NCI-H1436 (cell line): ENCODE measurements around the gene CLIC4.
"Not testable (repeated sequence)": the region's sequence is repeated elsewhere in the genome, so short reads cannot be mapped to it uniquely, and the experiment has no call there.

Experiments used
- DNase-seq: peaks from one replicate; lab custom pipeline; 2025; lab: John Stamatoyannopoulos, UW

CLIC4 gene

DNA sequence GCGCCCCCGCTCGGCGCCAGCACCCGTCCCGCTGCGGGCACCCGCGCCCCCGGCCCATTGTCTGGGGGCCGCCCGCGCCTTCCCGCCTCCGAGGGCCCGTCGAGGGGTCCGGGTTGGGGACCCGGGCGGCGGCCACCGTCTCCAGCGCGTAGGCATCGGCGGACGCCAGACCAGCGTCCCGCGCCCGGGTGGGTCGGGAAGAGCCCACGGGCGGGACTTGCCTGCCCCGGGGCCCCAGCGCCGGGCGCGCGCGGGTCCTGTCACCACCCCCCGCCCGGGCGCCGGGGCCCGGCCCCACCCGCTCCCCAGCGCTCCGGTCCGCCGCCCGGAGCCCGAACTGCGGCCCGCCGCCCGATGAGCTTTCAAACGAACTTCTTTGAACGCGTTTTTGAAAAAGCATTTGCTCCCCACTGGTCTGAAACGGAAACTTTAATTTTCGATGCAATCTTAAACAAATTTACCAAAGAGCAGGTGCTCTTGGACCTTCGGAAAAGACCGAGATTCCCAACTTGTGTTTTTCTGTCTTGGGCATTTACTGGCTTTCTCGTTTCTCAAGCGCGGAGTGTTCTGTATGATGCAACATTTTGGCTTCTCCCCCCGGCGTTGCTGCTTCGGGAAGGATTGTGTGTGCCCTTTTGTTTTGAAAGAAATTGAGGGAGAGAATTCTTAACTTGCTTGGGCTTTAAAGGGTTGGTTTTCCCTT, 615 bp downstream of the CLIC4 start:
- no peak for DNase-seq

DNA sequence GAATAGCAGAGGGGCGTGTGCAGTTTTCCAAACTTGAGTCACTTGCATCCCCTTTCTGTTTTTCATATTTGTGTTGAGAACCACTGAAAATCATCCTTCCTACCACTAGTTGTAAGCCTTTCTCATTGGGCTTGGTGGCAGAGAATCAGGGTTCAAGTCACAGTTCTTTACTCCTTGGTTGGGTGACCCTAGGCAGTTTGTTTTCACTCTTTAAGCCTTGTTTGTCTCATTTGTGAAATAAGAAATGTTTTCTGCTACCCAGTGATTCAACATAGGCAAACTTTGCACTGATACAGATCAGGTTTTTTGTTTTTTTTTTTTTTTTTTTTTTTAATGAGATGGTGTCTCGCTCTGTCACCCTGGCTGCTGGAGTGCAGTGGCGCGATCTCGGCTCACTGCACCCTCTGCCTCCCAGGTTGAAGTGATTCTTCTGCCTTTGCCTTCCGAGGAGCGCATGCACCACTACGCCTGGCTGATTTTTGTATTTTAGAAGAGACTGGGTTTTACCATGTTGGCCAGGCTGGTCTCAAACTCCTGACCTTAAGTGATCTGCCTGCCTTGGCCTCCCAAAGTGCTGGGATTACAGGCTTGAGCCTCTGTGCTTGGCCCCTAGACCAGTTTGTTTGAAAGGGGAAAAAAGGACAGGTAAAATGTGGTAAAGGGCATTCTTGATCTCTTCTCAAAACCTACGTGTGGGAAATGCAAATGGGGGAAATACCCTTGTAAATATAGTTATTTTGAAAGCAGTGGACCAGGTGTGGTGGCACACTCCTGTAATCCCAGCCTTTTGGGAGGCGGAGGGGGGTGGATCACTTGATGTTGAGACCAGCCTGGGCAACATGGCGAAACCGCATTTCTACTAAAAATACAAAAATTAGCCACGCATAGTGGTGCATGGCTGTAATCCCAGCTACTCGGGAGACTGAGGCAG, 3.2 kb downstream of the CLIC4 start:
- DNase-seq = no peak

DNA sequence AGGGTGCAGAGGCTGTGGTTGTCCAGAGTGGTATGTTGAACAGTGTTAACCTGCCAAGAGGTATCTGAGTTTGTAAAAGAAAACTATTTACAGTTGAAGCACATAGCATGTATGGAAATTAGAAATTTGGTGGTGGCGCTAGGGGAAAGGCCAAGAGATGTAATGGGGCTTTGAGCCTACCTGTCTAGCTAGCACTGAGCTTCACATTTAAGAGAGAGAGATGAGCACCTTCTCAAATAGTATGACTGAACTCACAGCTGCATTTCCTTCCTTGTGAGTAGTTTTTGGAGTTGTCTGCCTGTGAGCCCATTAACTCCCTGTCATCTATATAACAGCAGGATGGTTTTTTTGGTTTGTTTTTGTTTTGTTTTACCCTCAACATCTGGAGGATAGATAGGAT, 4.0 kb downstream of the CLIC4 start:
- DNase-seq = no peak

DNA sequence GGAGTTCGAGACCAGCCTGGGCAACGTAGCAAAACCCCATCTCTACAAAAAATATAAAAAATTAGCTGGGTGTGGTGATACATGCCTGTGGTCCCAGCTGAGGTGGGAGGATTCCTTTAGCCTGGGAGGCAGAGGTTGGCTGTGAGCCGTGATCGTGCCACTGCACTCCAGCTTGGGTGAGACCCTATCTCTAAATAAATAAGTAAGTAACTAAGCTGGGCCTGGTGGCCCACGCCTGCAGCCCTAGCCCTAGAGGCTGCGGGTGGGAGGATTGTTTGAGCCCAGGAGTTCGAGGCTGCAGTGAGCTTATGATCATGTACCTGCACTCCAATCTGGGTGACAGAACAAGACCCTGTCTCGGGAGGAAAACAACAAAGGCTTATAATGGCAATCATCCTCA, 4.6 kb downstream of the CLIC4 start:
- DNase-seq = no peak

DNA sequence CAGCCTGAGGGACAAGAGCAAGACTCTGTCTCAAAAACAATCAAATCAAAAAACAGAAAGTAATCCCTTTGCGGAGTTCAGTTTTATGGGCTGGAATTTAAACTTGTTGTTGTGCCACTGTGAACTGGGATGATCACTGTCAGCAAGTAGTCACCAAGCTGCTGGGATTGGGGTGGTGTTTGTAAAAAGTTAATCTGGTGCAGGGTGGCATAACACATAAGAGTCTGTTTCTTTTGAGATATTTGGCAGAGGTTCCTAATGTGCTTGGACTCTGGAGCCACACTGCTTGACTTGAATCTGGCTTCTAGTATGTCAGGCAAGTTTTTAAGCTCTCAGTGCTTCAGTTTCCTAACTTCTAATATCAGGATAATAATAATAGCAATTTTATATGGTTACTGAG, 6.6 kb downstream of the CLIC4 start:
- no peak for DNase-seq

DNA sequence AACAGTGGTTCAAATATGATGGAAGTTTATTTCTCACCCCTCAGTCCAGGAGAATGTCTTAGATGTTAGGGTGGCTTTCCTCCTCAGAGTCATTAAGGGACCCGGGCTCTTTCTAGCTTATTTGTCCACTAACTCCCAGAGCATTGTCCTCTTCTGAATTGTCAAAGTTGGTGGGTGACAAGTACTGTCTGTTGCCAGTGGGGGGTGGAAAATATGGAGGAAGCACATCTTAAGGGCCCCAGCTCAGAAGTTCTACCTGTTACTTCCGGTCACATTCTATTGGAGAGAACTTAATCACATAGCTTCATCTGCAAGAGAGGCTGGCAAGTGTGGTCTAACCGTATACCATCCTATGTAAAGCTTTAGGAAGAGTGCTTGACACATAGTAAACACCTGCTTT, 7.1 kb downstream of the CLIC4 start:
- DNase-seq = no peak

DNA sequence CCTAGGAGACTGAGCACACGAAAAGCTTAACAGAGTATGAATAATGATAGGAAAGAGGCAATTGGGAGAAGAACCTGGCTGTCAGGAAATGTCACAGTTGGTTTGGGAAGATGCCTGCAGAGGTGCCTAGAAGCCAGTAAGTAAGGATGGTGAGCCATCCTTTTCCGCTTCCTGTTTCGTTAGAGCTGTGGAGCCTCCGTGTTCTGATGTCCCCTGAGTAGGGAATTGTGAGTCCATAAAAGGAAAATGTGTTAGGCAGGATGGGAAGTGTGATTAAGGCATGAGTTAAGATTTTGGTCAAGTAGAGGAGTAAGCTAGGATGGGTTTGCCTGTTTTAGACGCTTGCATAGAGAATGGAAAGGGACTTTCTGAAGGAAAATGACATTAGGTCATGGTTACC, 9.0 kb downstream of the CLIC4 start:
- DNase-seq = no peak

DNA sequence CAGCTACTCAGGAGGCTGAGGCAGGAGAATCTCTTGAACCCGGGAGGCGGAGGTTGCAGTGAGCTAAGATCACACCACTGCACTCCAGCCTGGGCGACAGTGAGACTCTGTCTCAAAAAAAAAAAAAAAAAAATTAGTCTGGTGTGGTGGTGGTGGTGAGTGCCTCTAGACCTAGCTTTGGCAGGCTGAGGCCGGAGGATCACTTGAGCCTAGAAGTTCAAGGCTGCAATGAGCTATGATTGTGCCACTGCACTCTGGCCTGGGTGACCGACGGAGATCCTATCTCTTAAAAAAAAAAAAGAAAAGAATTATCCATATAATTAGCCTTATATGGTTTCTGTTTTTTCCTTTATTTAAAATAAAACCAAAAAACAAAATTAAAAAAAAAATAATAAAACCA, 10.1 kb downstream of the CLIC4 start:
- DNase-seq = not testable (repeated sequence)

DNA sequence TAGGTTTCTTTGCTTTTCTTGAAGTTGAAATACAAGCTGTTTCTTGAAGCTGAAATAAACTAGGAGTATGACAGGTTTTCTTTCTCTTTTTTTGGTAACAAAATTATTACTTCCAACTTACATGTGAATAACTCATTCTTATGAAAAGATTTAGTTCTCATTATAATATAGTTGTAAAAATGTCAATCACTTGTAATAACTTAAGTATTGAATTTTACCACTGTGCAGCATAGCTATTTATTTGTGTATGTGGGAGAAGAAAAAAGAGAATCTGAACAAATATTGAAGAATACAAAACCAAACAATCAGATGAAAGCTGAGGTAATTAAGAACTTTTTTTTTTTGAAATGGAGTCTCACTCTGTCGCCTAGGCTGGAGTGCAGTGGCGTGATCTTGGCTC, 11.1 kb downstream of the CLIC4 start:
- no peak for DNase-seq

DNA sequence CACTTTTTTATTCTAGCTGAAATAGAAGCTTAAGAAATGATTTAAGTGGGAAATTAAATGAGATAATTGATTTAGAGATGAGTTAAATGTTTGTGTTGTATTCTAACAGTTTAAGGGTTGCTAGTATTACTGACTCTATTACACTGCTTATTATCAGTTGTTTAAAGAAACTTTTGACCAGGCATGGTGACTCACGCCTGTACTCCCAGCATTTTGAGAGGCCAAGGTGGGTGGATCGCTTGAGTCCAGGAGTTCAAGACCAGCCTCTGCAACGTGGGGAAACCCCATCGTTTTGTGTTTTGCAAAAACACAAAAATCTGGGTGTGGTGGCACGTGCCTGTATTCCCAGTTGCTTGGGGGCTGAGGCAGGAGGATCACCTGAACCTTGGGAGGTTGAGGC, 14.2 kb downstream of the CLIC4 start:
- DNase-seq = no peak

DNA sequence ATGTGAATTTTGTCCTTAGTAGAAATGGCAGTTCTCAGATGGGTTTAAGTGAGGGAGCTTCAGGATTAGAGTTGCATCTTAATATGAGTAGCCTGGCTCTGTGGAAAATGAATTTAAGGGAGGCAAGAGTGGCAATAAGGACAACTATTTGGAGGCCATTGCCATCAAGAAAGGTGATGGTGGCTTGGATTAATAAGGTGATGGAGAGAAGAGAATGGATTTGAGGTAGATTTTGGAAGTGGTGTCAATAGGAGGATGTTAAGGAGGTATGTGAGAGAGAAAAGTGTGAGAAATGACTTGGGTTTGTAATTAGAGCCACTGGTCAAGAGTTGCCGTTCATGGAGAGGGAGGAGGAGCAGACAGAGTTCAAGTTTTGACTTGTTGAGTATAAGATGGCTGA, 16.3 kb downstream of the CLIC4 start:
- DNase-seq = no peak

DNA sequence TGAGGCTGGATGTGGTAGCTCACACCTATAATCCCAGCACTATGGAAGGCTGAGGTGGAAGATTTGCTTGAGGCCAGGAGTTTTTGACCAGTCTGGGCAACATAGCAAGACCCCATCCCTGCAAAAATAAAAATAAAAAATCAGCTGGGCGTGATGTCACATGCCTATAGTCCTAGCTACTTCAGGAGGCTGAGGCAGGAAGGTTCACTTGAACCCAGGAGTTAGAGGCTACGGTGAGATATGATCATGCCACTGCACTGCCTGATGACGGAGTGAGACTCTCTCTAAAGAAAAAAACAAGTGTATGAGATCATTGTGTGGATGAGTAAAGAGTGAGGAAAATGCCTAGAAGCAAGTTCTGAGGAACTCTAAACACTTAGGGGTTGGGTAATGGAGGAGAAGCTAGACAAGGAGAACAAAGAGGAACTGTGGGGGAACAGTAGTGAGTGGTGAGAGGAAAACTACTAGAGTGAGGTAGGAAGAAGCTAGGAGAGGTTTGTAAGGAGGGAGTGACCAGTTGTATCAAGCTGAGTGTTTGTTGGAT, 17.0 kb downstream of the CLIC4 start:
- no peak for DNase-seq

DNA sequence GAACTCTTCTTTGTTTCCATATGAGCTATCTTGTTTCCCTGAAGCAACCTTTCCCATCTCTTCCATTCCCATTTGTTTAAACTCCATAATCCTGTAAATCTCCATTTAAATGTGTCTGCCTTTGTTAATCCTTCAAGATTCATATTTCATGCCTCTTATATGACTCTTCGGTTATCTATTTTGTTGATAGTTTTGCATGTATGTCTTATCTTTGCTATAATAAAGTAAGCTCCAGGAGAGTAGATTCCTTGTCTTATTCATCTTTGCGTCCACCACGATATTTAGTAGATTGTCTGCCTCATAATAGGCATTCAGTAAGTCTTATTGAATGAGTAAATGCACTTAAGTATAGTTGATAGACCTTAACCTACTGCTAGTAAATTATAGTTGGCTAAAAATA, 18.4 kb downstream of the CLIC4 start:
- no peak for DNase-seq

DNA sequence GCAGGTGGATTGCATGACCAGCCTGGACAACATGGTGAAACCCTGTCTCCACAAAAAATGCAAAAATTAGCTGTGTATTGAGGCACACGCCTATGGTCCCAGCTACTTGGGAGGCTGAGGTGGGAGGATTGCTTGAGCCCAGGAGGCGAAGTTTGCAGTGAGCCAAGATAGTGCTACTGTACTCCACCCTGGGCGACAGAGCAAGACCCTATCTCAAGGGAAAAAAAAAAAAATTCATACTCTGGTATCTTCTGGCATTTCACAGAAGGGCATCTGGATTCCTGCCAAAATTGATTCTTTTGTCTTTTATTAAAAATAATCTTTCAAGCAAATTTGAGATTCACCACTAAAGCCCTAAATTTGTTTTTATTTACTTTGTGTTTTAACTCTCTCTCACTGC, 19.2 kb downstream of the CLIC4 start:
- DNase-seq = no peak

DNA sequence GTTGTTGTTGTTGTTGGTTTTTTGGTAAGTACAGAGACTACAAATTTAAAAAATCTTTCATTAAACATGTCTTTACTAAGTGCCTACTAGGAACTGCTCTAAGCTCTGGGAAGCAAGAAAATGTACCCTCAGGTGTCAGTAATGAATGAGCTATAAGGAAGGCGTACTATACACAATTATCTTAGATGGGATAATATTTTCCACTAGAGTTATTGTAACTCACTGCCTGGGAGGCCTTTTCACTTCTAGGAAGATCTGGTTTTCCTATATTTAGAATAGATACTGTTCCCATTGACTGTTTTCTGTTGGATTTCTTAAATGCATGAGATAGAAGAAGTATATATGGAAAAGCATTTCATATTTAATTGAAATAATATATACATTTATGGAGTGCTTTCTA, 19.6 kb downstream of the CLIC4 start:
- DNase-seq = no peak

DNA sequence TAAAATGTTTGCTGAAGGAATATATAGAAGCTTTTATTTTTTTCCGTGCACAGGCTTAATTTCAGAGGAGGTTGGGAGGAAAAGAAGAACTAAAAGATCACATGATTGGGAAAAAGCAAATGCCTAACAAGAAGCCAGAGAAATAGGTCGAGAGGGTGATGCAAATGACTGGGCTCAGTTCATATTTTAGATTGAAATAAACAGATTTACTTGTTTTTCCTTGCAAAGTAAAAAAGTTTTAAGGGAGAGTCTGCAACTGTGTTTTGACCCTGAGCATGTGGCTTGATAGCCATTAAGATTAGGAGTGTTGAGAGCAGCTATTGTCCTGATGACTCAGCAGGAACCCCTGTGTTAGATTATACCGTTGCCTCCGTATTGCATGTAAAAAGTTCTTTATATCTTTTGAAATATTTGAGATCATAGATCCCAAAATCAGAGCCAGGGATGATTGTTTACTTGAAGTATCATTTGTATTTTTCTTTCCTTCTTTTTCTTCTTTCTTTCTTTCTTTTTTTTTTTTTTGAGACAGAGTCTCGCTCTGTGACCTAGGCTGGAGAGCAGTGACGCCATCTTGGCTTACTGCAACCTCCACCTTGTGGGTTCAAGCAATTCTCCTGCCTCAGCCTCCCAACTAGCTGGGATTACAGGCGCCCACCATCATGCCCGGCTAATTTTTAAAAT, 20.2 kb downstream of the CLIC4 start:
- no peak for DNase-seq

DNA sequence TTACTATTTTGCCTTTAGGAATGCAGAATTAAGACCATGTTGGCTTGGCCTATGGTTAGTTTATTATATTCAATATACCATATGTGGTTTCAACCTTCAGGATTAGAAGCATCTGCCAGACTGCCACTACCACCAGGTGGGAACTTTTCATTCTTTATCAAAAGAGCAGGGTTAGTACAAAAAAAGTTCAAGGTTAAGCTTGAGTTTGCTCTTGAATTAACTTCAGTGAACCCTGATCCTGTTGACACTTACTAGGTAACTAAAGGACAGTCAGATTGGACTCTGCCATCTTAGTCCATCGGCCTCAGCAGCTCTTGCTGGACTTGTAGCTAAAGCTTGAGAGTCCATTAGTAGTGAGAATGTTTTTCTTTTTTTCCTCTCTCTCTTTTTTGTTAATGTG, 22.1 kb downstream of the CLIC4 start:
- no peak for DNase-seq

DNA sequence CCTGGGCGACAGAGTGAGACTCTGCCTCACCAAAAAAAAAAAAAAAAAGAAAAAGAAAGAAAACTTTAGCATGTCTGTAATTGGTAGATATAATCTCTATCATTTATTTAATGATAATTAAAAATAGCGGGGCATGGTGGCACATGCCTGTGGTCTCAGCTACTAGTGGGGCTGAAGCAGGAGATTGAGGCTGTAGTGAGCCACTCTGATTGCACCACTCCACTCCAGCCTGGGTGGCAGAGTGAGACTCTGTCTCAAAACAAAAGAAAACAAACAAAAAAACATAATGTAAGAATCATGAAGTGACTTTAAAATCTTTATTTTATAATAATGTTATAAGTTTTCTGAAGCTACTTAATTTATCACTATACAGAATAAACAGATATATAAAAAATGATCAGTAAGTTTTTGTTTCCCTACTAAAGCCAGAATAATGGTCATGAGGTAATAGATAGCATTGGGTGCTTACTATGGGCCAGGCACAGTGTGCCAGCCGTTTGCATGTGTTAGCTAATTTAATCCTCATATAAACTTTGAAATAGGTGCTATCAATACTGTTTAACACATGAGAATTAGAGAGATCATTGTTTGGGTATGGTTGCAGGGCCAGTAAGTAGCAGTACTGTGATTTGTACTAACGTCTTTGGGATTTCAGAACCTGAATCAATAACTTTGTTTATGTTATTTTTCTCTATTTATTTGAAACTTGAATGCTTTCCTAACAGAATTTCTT, 23.8 kb downstream of the CLIC4 start:
- no peak for DNase-seq

DNA sequence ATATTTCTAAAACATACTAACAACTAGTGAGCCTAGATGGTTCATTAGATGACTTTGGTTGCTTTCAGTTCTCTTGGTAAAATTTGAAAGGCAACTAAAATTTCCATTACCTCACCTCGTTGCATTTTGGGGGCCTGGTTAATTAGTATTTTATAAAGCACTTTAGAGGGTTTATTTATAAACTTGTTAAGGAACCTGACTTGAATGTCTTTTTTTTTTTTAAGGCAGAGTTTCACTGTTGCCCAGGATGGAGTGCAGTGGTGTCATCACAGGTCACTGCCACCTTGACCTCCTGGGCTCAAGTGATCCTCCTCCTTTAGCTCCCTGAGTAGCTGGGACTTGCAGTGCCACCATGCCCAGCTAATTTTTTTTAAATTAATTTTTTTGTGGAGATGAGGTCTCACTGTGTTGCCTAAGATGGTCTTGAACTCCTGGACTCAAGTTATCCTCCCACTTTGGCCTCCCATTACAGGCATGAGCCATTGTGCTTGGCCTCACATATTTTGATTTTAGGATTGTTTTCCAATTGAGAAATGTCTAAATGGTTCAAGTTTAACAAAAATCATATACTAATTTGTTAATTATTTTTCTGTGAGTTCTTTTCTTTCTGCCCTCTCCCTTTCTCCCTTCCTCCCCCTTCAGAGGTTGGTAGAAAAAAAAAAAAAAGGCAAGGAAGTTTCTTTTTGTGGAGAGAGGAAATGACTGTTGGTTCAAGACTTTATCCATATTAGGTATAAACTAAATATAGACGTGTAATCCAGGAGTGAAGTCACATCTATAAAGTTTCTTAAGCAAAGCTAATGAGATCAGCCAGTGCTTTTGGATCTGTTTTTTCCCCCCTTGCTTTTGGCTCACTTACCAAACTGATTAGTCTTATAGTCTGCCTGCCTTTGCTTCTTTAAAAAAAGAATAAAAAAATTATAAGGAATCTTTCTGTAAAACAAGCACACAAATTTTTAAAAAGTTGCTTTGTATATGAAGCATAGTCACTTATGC, 24.7 kb downstream of the CLIC4 start:
- no peak for DNase-seq

DNA sequence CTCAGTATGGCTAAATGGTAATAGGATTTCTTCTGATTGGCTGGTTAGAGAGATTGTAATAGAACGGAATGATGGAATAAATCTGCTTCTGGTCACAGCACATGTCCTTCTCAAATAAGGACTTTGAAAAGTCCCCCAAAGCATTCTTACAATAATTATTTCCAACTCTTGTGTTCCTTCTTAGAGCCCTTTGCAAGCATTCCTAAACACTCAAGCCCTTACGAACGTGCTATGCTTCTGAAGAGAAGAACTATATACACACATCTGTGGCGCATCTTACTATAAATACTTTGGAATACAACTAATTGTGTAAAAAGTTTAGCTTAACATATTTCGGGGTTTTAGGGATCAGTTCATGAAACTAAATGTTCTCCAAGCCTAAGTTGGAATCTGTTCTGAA, 25.6 kb downstream of the CLIC4 start:
- DNase-seq = no peak

DNA sequence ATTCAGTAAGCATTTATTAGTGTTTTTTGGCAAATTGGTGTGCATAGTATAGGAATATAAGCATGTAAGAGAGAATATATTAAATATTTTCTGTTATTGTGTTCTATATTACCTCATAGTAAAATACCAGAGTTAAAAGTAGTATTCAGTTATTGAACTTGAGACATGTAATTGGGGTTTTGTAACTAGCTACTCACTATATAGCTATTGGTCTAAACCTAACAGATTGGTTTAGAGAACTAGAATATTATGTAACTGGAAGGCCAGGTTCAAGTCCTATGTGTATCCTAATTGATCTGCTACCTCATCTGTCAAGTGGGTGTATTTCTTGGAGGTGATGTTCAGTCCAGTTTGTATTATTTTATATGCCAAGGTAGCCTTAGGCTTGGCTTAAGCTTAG, 26.3 kb downstream of the CLIC4 start:
- DNase-seq = no peak
